Naive B cell (primary cell): ENCODE data around the gene GNAT1. TPM values are rescaled to one million over a fixed set of nuclear protein-coding genes. Genes with fewer than 3 reads are reported as not detected.
A peak's percentile ranks its signal among the peaks of the same experiment; 100 is the strongest.
"Not testable (repeated sequence)": the region's sequence is repeated elsewhere in the genome, so short reads cannot be mapped to it uniquely, and the experiment has no call there.

ENCODE experiments used
- ATAC-seq, 2 donors: fragments of 150-1000 bp; cut with Tn5 transposase; 2 replicates each; pipeline ENCODE4 v1.10.0; 2021; ENCODE audit warnings: low read depth in 2 of 2, mild to moderate bottlenecking in 2 of 2, moderate library complexity in 2 of 2
- DNase-seq: peaks from one replicate; pipeline ENCODE4 v3.0.0; 2022
- H3K27ac Mint-ChIP-seq, 6 donors: one replicate each; pipeline ENCODE4 v1.8.0; 2020 to 2022; ENCODE audit warnings: mild to moderate bottlenecking in 6 of 6, mixed read lengths in 6 of 6, moderate library complexity in 5 of 6, inconsistent platforms in 2 of 6
- H3K27me3 Mint-ChIP-seq, 3 donors: one replicate each; pipeline ENCODE4 v1.8.0; 2021 to 2022; ENCODE audit warnings: mixed read lengths in 3 of 3, mild to moderate bottlenecking in 1 of 3
- H3K36me3 Mint-ChIP-seq, 2 donors: one replicate each; pipeline ENCODE4 v1.8.0; 2020 to 2022; ENCODE audit warnings: mixed read lengths in 2 of 2, inconsistent platforms in 1 of 2, mild to moderate bottlenecking in 1 of 2
- H3K4me1 Mint-ChIP-seq, 3 donors: one replicate each; pipeline ENCODE4 v1.8.0; 2020 to 2022; ENCODE audit warnings: mixed read lengths in 3 of 3, inconsistent platforms in 1 of 3, mild to moderate bottlenecking in 1 of 3, moderate library complexity in 1 of 3
- H3K4me3 Mint-ChIP-seq, 8 donors: one replicate each; pipeline ENCODE4 v1.8.0; 2020 to 2022; ENCODE audit warnings: mild to moderate bottlenecking in 8 of 8, mixed read lengths in 8 of 8, moderate library complexity in 8 of 8, inconsistent platforms in 2 of 8
- H3K9me3 Mint-ChIP-seq, 7 donors: one replicate each; pipeline ENCODE4 v1.8.0; 2020 to 2022; ENCODE audit warnings: mixed read lengths in 7 of 7, mild to moderate bottlenecking in 5 of 7, inconsistent platforms in 2 of 7, moderate library complexity in 1 of 7
- polyA plus RNA-seq, 6 donors: library from polyadenylated mRNA; unstranded; fragments of 300-500 nt; fragmentation: Illumina TruSeq; gene quantifications; one replicate each; pipeline ENCODE4 v1.2.3, GENCODE V29; 2021; ENCODE audit warnings: low read depth in 6 of 6

Gene GNAT1
- polyA plus RNA-seq, 6 donors from 2014 or later: not detected

DNA sequence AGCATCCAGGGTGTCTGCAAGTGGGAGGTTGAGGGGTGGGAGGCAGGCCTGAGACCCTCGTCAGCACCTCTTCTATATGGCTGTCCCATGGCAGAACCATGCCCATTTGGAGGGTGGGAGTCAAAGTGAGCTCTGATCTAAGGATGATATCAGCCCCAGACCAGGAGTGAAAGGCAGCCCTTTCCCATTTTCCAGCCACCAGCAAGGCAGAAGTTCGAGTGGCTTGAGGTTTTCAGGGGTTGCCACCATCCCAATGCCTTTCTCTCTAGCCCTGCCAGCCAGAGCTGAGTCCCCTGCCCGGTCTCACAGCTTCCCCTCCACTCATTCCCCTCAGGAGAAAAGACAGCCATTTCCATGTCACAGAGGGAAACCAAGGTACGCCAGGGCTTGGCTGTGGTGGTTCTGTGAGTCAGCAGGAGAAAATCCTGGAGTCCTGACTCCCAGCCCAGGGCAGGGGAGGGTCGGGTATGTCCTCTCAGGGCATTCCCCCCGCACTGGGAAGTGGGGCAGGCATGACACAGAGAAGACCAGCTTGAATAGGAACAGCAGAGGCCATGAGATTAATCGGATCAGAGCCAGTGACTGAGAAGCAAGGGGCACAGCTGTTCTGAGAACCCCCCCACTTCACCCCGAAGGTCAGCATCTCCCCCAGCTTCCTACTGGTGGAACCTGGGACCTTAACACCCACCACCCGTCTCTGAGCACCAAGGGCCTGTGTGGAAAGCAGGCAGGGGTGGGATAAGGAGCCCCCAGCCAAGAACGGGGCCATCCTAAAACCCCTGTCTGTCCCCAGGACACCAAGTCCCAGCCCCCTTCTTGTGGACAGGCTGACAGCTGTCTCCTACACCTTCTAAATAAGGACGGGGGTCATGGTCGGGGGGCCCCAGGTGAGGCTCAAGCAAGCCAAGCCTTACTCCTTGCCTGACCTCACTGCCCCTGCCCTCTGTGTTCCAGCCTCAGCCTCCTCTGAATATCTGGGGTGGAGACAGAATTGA is 12.7 kb downstream of the GNAT1 start:
- Mint-ChIP-seq H3K9me3 (peaks cover 0 to 2% (median 0%) of the 10 kb centered on the region in 7 donors), H3K4me1 (peaks cover 0 to 4% (median 3%) of the 10 kb centered on the region in 3 donors), H3K27me3 (peaks cover 35 to 72% (median 57%) of the 10 kb centered on the region in 3 donors), H3K36me3 (peaks cover 0 to 9% of the 10 kb centered on the region in 2 donors), H3K4me3 (peak overlapping the region in 5 of 8 donors; percentile 47 to 73 (median 51)), H3K27ac (peak overlapping the region in 1 of 6 donors; percentile 54)
- DNase-seq (no peak), ATAC-seq (no peak)

DNA sequence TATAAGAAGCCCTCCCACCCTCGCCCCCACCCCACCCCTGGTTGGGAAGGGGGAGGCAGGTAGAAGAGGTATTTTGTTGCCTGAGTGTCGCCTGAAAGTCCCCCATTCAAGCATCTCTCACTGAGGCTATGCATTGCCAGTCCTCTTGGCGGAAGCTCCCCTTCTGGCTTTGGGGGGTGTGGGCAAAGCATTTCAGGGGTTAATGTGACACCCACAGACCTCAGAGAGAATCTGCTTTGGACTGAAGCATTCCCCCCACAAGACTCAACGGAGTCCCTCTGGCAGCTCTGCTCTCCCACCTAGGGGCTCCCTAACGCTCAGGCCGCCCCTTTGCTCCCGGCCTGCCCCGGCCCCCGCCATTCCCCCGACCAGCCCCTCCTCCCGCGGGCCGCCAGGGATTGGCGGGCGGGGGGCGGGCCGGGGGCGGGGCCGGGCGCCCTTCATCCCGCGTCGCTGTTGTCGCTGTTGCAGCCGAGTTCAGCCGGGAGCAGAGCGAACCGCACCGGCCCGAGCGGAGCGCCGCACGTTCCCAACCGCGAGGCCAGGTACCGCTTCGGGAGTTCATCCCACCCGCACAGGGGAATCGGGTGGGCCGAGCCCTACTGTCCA is 13.5 kb downstream of the GNAT1 start, which contains the start of gene SLC38A3:
Gene SLC38A3 (plus strand): TSS at position 468 of the 609 bp plus-strand sequence. CDS start 8,929 bp downstream, outside the sequence.
- H3K27me3 Mint-ChIP-seq: peaks cover 32 to 73% (median 57%) of the 10 kb centered on the region in 3 donors
- peaks cover 0 to 2% (median 0%) of the 10 kb centered on the region in 7 donors for H3K9me3 Mint-ChIP-seq
- DNase-seq (no peak), ATAC-seq (peak; percentile 31 to 43)
- peak within 1 kb of the TSS in 7 of 8 donors; percentile 16 to 81 (median 52) for H3K4me3 Mint-ChIP-seq
- peaks cover 0 to 4% (median 3%) of the 10 kb centered on the region in 3 donors for H3K4me1 Mint-ChIP-seq
- peaks cover 0 to 9% of the 10 kb centered on the region in 2 donors for H3K36me3 Mint-ChIP-seq
- H3K27ac Mint-ChIP-seq: no peak within 1 kb of the TSS

DNA sequence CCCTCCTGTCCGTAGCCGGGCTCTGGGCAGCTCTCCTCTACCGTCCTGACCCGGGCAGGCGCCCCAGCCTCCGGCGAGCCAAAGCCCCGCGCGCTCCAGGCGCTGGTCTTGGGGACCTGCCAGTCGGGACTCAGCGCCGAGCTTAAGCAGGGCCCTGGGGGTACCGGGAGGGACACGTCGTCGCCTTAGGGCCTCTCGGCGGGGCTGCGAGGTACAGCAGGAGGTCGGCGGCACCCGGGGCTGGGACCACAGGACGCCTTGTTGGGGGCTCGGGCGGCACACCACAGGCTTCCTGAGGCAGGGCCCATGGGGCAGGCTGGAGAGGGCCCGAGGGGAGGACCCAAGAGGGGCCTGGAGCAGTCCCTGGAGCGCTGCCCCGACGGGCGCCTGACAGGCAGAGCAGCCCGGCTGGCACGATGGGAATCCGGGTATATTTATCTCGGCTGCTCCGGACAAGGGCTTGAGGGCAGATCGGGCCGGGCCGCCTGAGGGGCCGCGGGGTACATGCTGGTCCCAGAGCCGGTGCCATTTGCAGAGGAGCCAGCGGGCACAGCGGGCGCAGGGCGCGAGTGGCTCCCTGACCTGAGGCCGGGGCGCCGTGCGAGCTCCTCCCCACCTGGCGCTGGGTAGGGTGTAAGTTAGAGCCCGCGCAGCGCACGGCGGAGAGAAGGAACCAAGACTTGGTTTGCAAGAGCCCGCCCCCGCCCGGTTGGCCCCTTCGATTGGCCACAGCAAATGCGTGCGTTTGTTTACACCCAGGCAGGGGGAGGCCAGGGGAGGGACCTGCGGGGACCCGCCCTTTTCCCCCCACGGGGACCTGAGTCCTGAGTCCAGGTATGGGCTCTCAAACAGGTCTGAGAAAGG is 14.2 kb downstream of the GNAT1 start:
- Mint-ChIP-seq H3K27me3 (peaks cover 30 to 74% (median 54%) of the 10 kb centered on the region in 3 donors), H3K9me3 (peaks cover 0 to 2% (median 0%) of the 10 kb centered on the region in 7 donors), H3K27ac (no peak overlapping the region), H3K36me3 (peaks cover 0 to 9% of the 10 kb centered on the region in 2 donors), H3K4me1 (peaks cover 0 to 4% (median 3%) of the 10 kb centered on the region in 3 donors), H3K4me3 (peak overlapping the region in 6 of 8 donors; percentile 24 to 81 (median 59))
- ATAC-seq (peak; percentile 86 to 88), DNase-seq (peak; percentile 38)

DNA sequence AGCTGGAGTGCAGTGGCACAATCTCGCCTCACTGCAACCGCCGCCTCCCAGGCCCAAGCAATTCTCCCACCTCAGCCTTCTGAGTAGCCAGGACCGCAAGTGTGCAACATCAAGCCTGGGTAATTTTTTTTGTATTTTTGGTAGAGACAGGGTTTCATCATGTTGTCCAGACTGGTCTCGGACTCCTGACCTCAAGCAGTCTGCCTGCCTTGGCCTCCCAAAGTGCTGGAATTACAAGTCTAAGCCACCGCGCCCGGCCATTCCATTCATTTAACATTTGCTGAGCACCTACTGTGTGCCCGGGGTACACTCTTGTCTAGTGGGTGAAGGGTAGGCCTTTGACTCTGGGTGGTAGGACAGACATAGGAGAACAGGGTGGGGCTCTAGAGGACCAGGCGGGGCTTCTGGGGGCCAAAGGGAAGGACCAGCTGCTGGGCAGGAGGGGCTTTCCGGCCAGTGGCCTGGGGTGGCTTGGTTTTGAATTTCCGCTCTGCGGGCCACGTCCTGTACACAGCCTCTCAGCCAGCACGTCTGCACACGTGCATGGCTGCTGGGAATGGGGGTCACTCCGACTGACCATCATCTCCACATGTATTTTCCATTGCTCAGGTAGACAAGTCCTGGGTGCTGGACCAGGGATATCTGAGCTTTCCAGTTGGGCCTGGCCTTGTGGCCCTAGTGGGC is 16.1 kb downstream of the GNAT1 start:
- Mint-ChIP-seq H3K27ac (no peak overlapping the region), H3K4me1 (peaks cover 0 to 4% (median 3%) of the 10 kb centered on the region in 3 donors), H3K4me3 (no peak overlapping the region)

DNA sequence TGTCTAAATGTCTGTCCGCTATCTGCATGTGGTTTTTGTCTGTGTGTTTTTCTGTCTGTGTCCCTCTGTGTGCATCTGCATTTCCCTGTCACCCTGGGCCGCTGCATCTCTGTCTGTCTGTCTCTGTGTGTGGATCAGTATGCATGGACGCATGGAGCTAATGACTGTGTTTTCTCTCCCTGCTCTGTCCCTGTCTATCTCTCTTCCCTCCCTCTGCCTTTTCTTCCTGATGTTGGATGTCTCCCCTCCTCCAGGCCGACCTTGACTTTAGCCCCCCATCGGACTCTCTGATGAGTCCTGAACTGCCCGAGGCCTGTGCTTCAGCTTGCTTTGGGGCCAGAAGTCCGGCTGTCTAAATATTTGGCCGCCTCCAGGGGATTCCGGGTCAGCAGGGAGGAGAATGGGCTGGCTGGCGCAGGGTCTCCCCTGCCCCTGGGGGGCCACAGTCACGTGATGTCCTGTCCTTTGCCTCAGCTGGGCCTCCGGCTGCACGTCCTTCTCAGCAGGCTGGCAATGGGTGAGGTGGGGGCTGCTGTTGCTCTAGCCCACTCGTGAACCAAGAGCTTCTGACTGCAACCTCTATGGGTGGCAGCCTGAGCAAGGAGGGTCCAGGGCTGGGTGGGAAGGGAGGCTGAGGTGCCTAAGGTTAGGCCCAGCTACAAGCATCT is 17.4 kb downstream of the GNAT1 start:
- H3K9me3 Mint-ChIP-seq: peaks cover 0 to 2% (median 0%) of the 10 kb centered on the region in 7 donors
- no peaks in the 10 kb centered on the region for H3K36me3 Mint-ChIP-seq
- H3K27me3 Mint-ChIP-seq: peaks cover 13 to 44% (median 27%) of the 10 kb centered on the region in 3 donors
- H3K27ac Mint-ChIP-seq: peak overlapping the region in 1 of 6 donors; percentile 87
- no peak overlapping the region for H3K4me3 Mint-ChIP-seq
- peaks cover 0 to 4% (median 3%) of the 10 kb centered on the region in 3 donors for H3K4me1 Mint-ChIP-seq
- DNase-seq (no peak), ATAC-seq (no peak)

More for the DNA sequence above, 16.1 kb downstream of the GNAT1 start:
- Mint-ChIP-seq H3K36me3 (peaks cover 0 to 8% of the 10 kb centered on the region in 2 donors), H3K9me3 (peaks cover 0 to 2% (median 0%) of the 10 kb centered on the region in 7 donors), H3K27me3 (peaks cover 20 to 58% (median 40%) of the 10 kb centered on the region in 3 donors)
- DNase-seq (no peak), ATAC-seq (no peak)

DNA sequence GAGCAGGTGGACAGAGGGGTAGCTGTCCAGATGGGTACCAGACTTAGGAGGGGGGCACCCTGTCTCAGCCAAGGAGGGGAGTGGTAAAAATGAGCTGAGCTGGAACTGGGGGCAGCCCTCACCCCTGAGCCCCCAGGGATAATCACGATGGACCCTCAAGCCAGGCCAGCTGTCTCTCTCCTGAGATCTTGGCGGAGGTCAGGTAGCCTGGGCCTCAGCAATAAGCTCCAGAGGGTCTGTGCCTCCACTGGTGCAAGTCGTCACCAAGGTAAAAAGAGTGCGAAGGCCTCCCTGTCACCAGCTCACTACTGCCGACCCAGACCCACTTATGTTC is 18.7 kb downstream of the GNAT1 start:
- H3K36me3 Mint-ChIP-seq: no peaks in the 10 kb centered on the region
- H3K27ac Mint-ChIP-seq: no peak overlapping the region
- H3K4me1 Mint-ChIP-seq: peaks cover 0 to 3% (median 2%) of the 10 kb centered on the region in 3 donors
- no peak for DNase-seq
- no peak for ATAC-seq
- peaks cover 13 to 40% (median 23%) of the 10 kb centered on the region in 3 donors for H3K27me3 Mint-ChIP-seq
- no peak overlapping the region for H3K4me3 Mint-ChIP-seq
- peaks cover 0 to 2% (median 0%) of the 10 kb centered on the region in 7 donors for H3K9me3 Mint-ChIP-seq

DNA sequence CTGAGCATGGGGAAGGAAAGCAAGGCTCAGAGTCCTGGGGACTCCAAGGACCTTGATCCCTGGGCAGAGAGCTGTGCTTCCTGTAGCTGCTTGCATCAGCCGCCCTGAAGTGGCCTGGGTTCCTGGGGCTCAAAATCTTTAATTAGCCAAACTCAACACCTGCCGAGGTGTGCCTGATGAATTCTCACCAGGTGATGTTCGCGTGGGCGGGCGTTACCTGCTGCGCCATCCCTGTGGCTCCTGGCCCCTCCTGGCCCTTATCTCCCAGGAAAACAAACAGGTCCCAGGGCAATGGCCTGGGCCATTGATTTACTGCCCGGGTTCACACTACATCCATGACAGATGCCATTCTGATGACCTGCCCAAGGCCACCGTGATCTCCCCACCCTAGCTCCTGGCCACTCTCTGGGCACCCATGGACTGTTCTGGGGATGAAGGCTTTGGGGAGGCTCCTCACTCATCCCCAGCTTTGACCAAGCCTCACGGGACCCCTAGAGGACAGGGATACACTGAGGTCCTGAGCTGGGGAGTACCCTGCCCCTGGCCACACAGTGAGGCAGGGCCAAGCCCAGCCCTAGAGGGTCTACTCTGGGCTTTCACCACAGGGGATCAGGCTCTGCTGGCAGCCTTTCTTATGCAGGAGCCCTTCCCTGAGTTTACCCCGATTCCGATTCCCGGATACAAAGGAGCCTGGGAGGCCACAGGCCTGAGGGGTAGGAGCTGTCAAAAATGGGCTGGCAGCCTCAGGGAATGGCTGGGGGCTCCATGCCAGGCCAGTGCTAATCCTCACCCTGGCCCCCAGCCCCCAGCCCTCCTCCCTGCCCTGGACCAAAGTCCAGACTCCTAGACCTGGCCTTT is 19.3 kb downstream of the GNAT1 start:
- Mint-ChIP-seq H3K4me1 (peaks cover 0 to 2% (median 0%) of the 10 kb centered on the region in 3 donors), H3K36me3 (no peaks in the 10 kb centered on the region), H3K4me3 (no peak overlapping the region), H3K27me3 (peaks cover 13 to 42% (median 23%) of the 10 kb centered on the region in 3 donors), H3K27ac (no peak overlapping the region), H3K9me3 (peaks cover 0 to 2% (median 0%) of the 10 kb centered on the region in 7 donors)
- no peak for DNase-seq
- no peak for ATAC-seq

DNA sequence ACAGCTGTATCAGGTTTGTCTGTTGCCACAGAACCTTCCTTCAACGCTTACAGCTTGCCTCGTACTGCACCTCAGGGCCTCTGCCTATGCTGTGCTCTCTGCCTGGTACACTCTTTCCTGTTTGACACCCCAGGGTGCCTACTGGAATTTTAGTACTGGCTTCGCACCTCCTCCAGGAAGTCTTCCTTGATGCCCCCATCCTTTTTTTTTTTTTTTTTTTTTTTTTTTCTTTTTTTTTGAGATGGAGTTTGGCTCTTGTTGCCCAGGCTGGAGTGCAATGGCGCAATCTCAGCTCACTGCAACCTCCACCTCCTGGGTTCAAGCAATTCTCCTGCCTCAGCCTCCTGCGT is 19.9 kb downstream of the GNAT1 start:
- peaks cover 13 to 37% (median 19%) of the 10 kb centered on the region in 3 donors for H3K27me3 Mint-ChIP-seq
- H3K27ac Mint-ChIP-seq, ATAC-seq, H3K4me1 Mint-ChIP-seq, H3K36me3 Mint-ChIP-seq, DNase-seq, H3K4me3 Mint-ChIP-seq, H3K9me3 Mint-ChIP-seq: not testable (repeated sequence)

DNA sequence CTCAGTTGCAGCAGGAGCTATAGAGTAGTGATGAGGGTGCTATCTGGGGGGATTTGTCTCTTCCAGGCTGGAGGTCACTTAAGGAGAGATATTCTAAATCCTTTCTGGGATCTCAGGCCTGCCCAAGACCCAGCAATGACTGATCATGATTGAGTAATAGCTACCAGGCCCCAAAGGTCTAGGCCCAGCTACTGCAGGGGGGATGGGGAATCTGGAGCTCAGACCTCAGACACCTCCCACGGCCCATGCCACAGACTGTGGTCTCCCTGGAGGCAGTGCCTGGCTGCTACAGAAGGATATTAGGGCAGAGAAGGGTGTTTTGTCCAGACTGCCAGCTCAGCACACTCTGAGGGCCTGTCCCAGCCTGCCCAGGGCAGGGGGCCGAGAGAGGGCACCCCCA is 20.5 kb downstream of the GNAT1 start:
- Mint-ChIP-seq H3K4me3 (no peak overlapping the region), H3K27ac (no peak overlapping the region), H3K36me3 (no peaks in the 10 kb centered on the region), H3K4me1 (no peaks in the 10 kb centered on the region), H3K9me3 (peaks cover 0 to 2% (median 0%) of the 10 kb centered on the region in 7 donors), H3K27me3 (peaks cover 9 to 37% (median 13%) of the 10 kb centered on the region in 3 donors)
- no peak for ATAC-seq
- DNase-seq: no peak

DNA sequence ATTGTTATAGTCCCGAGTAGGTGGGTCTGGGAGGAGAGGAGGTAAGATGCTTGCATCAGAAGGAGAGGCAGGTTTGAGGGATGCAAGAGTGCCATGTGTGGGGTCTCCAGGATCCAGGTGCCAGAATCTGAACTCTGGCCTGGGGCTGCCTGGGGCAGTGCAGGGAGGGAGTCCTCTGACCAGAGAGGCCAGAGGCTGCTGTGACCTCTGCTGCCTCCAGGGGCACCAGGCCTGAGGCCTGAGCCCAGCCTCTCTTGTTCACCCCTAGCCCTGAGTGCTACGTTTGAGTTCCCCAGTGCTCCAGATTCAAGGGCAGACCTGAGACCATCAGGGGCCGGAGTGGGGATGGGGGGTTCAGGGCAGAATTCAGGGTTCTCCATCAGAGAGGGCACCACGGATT is 21.1 kb downstream of the GNAT1 start:
- no peaks in the 10 kb centered on the region for H3K4me1 Mint-ChIP-seq
- H3K4me3 Mint-ChIP-seq: no peak overlapping the region
- ATAC-seq (no peak), DNase-seq (no peak)
- peaks cover 0 to 2% (median 0%) of the 10 kb centered on the region in 7 donors for H3K9me3 Mint-ChIP-seq
- H3K27me3 Mint-ChIP-seq: peaks cover 7 to 36% (median 11%) of the 10 kb centered on the region in 3 donors
- no peaks in the 10 kb centered on the region for H3K36me3 Mint-ChIP-seq
- no peak overlapping the region for H3K27ac Mint-ChIP-seq

DNA sequence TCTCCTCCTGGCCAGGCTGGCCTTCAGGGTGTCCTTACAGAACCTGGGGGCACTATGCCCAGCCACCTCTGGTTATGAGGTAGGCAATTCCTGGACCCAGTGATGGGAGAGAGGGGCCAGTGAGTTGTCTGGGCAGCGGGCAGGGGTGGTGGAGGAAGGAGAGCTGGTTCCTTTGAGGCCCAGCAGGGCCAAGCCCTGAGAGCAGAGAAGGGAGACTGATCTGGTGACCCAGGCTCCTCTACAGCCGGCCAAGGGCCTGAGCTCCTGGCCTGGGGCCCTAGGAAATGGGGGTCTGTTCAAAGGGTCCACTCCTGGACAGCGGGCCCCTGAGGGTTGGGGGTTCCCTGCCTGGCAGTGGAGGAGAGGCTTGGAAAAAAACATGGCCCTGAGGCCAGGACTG is 21.6 kb downstream of the GNAT1 start:
- H3K36me3 Mint-ChIP-seq: no peaks in the 10 kb centered on the region
- ATAC-seq (no peak), DNase-seq (no peak)
- no peaks in the 10 kb centered on the region for H3K4me1 Mint-ChIP-seq
- H3K9me3 Mint-ChIP-seq: peaks cover 0 to 2% (median 0%) of the 10 kb centered on the region in 7 donors
- no peak overlapping the region for H3K27ac Mint-ChIP-seq
- H3K4me3 Mint-ChIP-seq: no peak overlapping the region
- H3K27me3 Mint-ChIP-seq: peaks cover 4 to 32% (median 16%) of the 10 kb centered on the region in 3 donors
